MCF 10A (cell line): ENCODE results near the gene TFAP2E. TPM values are rescaled to one million over a fixed set of nuclear protein-coding genes. Genes with fewer than 3 reads are reported as not detected.

Experiments used
- BruUV-seq: library from RNA; stranded (reverse); fragments of 400-500 nt; replicated peaks from 2 replicates; lab custom pipeline; 2021; lab: Mats Ljungman, UMichigan
- CTCF ChIA-PET: fragments of 300-600 bp; sonication (Branson Sonifier 250); formaldehyde crosslinking; extraction: SDS; loops from one replicate; lab custom pipeline; 2021; ENCODE audit warnings: antibody characterized with exemption, inconsistent platforms; lab: Yijun Ruan, JAX
- POLR2A ChIA-PET: fragments of 300-600, 350-650 bp; sonication (Branson Sonifier 250); formaldehyde crosslinking; extraction: SDS; loops from one replicate; lab custom pipeline; 2020; ENCODE audit warnings: antibody characterized with exemption, inconsistent platforms; lab: Yijun Ruan, JAX
- DNase-seq: peaks from one replicate; pipeline ENCODE4 v3.0.0-alpha.2; 2018; ENCODE audit not compliant: unreplicated experiment
- H3K27ac Mint-ChIP-seq: one replicate; pipeline ENCODE4 v1.8.0; 2022; ENCODE audit warnings: mild to moderate bottlenecking, low read depth, mixed read lengths; ENCODE audit not compliant: unreplicated experiment
- H3K27me3 Mint-ChIP-seq: one replicate; pipeline ENCODE4 v1.8.0; 2022; ENCODE audit warnings: mixed read lengths; ENCODE audit not compliant: insufficient read depth, unreplicated experiment
- H3K36me3 Mint-ChIP-seq: one replicate; pipeline ENCODE4 v1.8.0; 2022; ENCODE audit warnings: mild to moderate bottlenecking, moderate library complexity, mixed read lengths; ENCODE audit not compliant: insufficient read depth, unreplicated experiment
- H3K4me1 Mint-ChIP-seq: one replicate; pipeline ENCODE4 v1.8.0; 2022; ENCODE audit warnings: mixed read lengths; ENCODE audit not compliant: insufficient read depth, unreplicated experiment
- H3K4me3 Mint-ChIP-seq: one replicate; pipeline ENCODE4 v1.8.0; 2022; ENCODE audit warnings: mild to moderate bottlenecking, moderate library complexity, mixed read lengths; ENCODE audit not compliant: unreplicated experiment
- H3K9me3 Mint-ChIP-seq: one replicate; pipeline ENCODE4 v1.8.0; 2022; ENCODE audit warnings: mixed read lengths; ENCODE audit not compliant: unreplicated experiment
- intact Hi-C: fragments of 100-400 bp; cut with micrococcal nuclease; formaldehyde crosslinking; loops from 2 replicates; pipeline ENCODE4 v1.14.1; 2022
- total RNA-seq: library from RNA; stranded (reverse); gene quantifications from 2 replicates; pipeline ENCODE4 v1.2.3, GENCODE V29; 2022
- TF ChIP-seq, protein P1 (sequence below): fragments of 200-600 bp; IDR thresholded peaks from one replicate; pipeline ENCODE4 v1.8.0; 2022; ENCODE audit warnings: antibody characterized with exemption, mild to moderate bottlenecking; ENCODE audit not compliant: unreplicated experiment

TFAP2E gene
- total RNA-seq, 1 experiment from 2014 or later: 0.30 TPM

GRCh38 chr1:35586808-35587207 lies 13.7 kb downstream of the TFAP2E start:
- no peak overlapping the region for H3K27ac Mint-ChIP-seq
- H3K4me3 Mint-ChIP-seq: no peak overlapping the region
- H3K36me3 Mint-ChIP-seq: no peaks in the 10 kb centered on the region
- H3K9me3 Mint-ChIP-seq: no peaks in the 10 kb centered on the region
- H3K27me3 Mint-ChIP-seq: no peaks in the 10 kb centered on the region
- DNase-seq: no peak
- BruUV-seq: no TSS peak
- TF ChIP-seq, protein P1, sequence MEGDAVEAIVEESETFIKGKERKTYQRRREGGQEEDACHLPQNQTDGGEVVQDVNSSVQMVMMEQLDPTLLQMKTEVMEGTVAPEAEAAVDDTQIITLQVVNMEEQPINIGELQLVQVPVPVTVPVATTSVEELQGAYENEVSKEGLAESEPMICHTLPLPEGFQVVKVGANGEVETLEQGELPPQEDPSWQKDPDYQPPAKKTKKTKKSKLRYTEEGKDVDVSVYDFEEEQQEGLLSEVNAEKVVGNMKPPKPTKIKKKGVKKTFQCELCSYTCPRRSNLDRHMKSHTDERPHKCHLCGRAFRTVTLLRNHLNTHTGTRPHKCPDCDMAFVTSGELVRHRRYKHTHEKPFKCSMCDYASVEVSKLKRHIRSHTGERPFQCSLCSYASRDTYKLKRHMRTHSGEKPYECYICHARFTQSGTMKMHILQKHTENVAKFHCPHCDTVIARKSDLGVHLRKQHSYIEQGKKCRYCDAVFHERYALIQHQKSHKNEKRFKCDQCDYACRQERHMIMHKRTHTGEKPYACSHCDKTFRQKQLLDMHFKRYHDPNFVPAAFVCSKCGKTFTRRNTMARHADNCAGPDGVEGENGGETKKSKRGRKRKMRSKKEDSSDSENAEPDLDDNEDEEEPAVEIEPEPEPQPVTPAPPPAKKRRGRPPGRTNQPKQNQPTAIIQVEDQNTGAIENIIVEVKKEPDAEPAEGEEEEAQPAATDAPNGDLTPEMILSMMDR: no peak
- POLR2A ChIA-PET: no interaction called here
- no peaks in the 10 kb centered on the region for H3K4me1 Mint-ChIP-seq
- CTCF ChIA-PET: interaction anchor here (0.6 to 1.3 kb wide), 2 partner anchors 16 to 188 kb away, joined by 3 to 4 read pairs; no protein-coding TSS in a partner anchor
- intact Hi-C loops: no loop called here

DNA sequence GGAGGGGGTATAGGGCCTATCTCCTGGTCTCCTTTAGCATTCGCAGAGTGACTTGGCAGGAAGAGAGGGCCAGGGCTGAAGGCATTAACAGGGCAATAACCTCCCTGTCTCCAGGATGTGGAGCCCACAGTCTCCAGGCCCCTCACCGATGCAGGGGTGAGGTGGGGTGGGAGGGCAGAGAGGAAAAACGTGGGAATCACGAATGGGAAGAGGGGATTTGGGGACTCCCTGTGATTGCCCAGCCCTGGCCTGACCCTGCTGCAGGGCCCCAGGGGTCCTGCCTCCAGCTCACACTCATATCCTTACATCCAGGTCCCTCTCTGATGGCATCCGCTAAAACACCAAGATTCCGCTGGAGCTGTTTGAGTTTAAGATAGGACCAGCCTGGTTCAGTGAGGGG lies 14.6 kb downstream of the TFAP2E start:
- H3K4me1 Mint-ChIP-seq: no peaks in the 10 kb centered on the region
- no peak for DNase-seq
- intact Hi-C loops: no loop called here
- no peaks in the 10 kb centered on the region for H3K9me3 Mint-ChIP-seq
- TF ChIP-seq, protein P1: no peak
- no peak overlapping the region for H3K4me3 Mint-ChIP-seq
- H3K27ac Mint-ChIP-seq: no peak overlapping the region
- CTCF ChIA-PET: no interaction called here
- H3K36me3 Mint-ChIP-seq: no peaks in the 10 kb centered on the region
- POLR2A ChIA-PET: no interaction called here
- BruUV-seq: no TSS peak
- H3K27me3 Mint-ChIP-seq: no peaks in the 10 kb centered on the region

- DNase-seq: no peak
- no TSS peak for BruUV-seq
- no peaks in the 10 kb centered on the region for H3K27me3 Mint-ChIP-seq
- no peak overlapping the region for H3K27ac Mint-ChIP-seq
- no peaks in the 10 kb centered on the region for H3K36me3 Mint-ChIP-seq
- CTCF ChIA-PET: no interaction called here
- H3K4me1 Mint-ChIP-seq: no peaks in the 10 kb centered on the region
- intact Hi-C loops: no loop called here
- POLR2A ChIA-PET: no interaction called here
- H3K9me3 Mint-ChIP-seq: no peaks in the 10 kb centered on the region
- no peak overlapping the region for H3K4me3 Mint-ChIP-seq
- TF ChIP-seq, protein P1: no peak
Observed at GRCh38 chr1:35588197-35588910, 15.2 kb downstream of the TFAP2E start.

DNA sequence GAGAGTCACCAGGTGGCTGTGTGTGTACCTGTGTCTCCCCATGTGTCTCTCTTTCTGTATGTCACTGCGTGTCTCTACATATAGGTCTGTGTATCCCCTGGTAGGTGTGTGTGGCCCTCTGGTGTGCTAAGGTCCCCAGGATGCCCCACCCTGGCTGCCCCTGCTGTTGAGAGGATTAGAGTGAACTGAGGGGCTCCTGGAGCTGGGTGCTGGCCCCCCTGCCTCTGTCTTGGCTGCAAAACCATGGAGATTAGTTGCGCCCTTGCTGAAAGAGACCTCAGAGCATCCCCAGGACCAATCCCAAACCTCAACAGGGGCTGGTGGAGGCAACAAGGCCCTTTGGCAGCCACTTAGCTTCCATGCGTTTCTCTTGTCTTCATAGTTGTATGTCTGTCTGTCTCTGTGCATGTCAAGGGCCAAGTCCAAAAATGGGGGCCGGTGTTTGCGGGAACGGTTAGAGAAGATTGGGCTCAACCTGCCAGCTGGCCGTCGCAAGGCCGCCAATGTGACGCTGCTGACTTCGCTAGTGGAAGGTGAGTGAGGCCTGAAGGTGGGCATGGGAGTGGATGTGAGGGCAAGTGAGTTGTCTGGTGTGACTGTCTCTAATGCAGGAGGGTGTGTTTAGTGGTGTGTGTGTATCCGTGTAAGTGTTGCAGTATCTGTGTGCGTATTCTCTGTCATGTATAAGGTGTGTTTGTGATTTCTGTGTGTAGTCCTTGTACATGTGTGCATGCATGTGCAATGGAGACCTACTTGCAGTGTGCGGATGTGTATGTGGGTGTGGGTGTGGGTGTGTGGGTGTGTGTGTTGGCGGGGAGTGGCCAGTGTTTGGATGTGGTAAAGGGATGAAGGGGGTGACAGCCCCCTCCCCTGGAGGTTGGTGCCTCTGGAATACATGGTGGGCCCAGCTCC lies 16.7 kb downstream of the TFAP2E start:
- ChIA-PET CTCF (interaction anchor here (1.4 kb wide), 1 partner anchor 138 kb away, joined by 5 read pairs; no protein-coding TSS in a partner anchor), POLR2A (no interaction called here)
- Mint-ChIP-seq H3K27me3 (no peaks in the 10 kb centered on the region), H3K4me3 (no peak overlapping the region), H3K9me3 (no peaks in the 10 kb centered on the region), H3K36me3 (no peaks in the 10 kb centered on the region), H3K4me1 (no peaks in the 10 kb centered on the region), H3K27ac (no peak overlapping the region)
- intact Hi-C loops: no loop called here
- BruUV-seq: no TSS peak
- TF ChIP-seq, protein P1: no peak
- DNase-seq: no peak
